ENCODE measurements around the gene VASN.
A peak's percentile ranks its signal among the peaks of the same experiment; 100 is the strongest.

The VASN gene

GRCh38 chr16:4404967-4405696 is 33.5 kb downstream of the VASN start:
- peak; percentile 8 for DNase-seq

DNA sequence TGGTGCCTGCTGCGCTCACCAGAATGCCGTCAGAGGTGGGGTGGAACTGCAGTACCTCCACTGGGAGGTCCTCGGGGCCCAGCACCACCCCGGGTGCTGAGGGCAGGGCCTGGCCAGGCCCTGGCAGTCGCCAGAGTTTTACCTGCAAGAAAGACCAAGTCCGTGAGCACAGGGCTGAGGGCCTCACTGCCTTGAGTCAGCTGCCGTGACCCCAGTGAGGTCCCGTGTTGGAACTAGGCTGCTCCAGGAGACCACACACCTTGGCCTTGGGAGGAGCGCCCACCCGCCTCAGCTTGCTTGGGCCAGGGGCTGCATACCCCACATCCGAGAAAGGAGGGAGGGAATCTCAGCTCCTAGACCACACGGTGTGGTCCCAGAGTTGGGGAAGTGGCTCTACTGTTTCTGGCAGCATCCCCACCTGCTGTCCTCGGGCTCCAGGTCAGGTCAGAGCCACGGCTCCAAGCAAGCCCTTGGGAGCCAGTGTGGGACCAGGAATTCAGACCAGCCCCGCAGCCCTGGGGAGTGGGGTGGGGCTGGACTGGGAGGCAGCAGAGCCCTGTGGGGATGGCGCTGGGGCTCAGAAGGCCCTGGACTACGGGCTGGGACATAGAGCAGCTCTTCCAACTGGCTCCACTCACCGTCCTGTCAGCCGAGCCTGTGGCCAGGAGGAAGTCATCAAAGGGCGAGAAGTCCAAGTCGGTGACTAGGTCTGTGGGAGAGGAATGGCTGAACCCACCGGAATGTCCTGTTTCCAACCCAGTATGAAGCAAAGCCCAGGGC is 36.1 kb downstream of the VASN start:
- DNase-seq, result peak; percentile 37

DNA sequence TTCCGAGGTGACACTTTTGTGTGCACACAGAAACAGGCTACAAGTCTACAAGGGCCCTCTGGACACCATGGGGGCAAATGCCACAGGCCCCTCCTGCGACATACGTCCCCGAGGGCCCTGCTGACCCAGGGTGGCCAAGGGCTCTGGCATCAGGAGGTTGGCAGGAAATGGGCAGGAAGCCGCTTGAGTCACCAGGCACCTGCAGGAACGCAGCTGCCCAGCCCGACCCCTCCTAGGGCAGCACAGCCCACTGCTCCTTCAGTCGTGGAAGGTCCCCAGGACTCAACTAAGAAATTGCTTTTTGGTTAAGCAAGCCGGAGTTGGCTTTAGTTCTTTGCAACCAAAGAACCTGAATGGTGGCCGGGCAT is 36.7 kb downstream of the VASN start:
- DNase-seq, result peak; percentile 40

GRCh38 chr16:4409081-4409932 is 37.7 kb downstream of the VASN start:
- DNase-seq, result peak; percentile 64

DNA sequence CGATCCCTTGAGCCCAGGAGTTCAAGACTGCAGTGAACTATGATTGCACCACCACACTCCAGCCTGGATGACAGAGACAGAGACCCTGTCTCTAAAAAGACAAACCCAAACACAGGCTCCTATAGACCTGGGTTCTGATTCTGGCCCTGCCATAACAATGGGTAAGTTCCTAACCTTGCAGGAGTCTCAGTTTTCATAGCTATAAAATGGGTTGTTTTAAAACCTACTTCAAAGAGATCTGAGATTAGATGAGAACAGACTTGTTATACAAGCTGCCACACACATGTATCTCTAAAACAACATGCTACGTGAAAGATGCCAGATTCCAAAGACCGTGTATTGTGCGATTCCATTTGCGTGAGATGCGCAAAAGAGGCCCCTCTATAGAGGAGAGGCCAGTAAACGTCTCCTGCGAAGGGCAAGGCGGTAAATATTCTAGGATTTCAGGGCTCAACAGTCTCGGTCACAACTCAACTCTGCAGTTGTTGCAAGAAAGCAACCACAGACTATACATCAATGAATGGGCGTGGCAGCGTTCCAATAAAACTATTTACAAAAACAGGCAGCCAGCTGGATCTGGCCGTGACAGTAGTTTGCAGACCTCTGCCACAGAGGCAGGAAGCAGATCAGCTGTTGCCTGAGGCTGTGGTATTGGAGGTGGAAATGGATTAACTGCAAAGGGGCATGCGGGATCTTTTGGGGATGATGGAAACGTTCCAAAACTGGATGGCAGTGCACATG is 38.9 kb downstream of the VASN start:
- no peak for DNase-seq

DNA sequence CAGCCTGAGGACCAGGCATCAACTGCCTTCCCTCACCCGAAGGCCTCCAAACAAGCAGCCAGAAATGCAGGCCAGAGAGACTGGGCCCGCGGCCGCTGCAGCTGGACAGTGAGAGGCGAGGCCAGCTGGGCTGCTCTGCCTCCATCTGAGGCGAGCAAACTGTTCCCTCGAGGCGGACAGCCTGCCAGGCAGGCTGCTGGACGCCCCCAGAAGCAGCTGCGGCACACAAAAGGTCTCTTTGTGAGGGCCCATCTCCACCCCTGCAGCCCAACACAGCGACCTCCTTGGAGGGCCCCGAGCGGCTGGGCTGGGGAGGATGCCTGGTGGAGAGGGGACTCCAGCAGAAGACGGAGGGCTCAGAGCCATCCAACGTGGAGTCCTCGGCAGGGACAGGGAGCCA is 40.0 kb downstream of the VASN start:
- no peak for DNase-seq

DNA sequence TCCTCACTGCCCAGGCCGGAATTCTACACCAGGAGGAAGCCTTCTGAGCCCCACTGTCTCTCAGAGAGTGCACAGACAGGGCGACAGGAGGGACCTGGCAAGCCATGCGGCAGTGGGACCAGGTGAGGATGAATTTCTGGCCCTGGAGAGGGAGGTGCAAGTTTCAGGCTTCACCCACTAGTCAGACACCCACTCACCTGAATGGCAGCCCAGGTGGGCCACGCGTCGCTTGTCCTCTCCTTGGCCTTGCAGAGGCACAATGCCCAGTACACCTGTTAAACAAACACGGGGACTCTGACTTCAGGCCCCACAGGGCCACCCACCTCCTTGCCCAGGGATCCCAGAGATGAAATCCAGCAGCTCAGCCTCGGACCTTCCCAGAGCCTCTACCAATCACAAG is 40.5 kb downstream of the VASN start:
- no peak for DNase-seq

GRCh38 chr16:4412854-4413253 is 41.2 kb downstream of the VASN start:
- DNase-seq, result no peak

GRCh38 chr16:4414187-4414917 is 42.7 kb downstream of the VASN start:
- DNase-seq, result no peak

- DNase-seq, result no peak
Measured at GRCh38 chr16:4415538-4416199, 44.0 kb downstream of the VASN start.

GRCh38 chr16:4416200-4417032 is 44.8 kb downstream of the VASN start, which contains the start of gene CORO7:
CORO7 (minus strand) TSS chr16:4416596; CDS start chr16:4416518, 78 bp downstream.
- DNase-seq, result peak; percentile 75

DNA sequence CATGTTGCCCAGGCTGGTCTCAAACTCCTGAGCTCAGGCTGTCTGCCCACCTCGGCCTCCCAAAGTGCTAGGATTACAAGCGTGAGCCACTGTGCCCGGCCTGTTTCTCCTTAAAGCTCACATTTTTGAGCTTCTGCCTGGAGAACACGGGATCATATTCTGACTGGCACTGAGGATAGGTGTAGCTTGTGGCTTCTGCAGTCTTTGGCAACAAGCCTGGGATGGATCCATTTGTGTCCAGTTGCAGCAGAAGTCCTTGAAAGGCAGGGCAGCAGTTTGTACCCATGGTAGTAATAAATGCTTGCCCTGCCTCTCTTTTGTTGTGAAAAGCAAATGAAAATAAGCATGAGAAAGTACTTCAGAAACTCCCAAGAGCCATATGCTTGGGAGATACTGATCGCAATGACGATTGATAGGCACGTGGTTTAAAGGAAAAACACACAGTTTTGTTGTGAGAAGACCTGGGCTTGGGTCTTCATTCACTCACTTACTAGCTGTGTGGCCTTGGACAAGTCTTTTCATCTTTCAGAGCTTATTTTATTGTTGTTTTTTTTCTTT is 47.8 kb downstream of the VASN start:
- DNase-seq, result no peak

DNA sequence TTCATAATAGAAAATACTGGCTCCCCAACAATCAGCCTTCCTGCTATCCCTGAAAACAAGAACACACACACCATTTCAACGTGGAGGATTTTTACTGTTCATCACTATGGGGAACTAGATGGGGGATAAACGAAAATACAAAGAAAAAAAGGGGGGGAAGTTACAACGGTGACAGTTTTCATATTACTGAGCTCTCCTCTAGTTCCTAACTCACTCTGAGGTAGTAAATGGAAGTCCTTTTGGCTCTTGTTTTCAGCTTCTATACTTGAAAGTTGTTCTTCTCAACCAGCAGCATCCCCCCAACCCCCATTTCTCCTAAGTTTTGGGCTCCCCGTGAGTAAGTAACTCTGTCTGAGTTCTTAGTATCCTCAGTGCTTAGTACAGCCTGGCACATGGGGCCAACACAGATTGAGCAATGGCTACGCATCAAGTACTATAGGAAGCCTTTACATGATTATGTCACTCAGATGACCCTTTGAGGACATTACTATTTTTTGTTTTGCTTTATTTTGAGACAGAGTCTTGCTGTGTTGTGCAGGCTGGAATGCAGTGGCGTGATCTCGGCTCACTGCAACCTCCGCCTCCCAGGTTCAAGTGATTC is 49.0 kb downstream of the VASN start:
- no peak for DNase-seq

DNA sequence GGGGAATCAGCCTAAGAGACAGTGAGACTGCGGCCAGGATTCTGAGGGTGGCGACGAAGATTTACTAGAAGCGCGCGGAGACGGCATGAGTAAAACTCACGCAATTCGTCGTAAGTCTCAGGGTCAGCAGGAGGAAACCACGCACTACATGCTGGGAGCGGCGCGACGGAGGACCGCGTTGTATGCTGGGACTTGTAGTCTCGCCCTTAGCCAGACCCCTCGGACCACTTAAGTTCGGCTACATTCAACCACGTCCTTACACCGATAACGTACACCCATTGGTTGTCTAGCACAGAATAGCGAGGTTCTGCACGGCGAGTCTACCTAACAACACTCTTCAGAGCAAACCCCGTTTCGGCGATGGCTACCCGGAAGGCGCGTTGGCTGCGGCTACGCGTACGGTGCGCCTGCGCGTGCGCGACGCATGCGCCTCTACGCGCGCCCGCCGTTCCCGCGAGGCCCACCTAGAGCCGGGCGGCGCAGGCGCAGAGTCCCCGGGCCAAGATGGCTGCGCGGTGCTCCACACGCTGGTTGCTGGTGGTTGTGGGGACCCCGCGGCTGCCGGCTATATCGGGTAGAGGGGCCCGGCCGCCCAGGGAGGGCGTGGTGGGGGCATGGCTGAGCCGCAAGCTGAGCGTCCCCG is 53.9 kb downstream of the VASN start, which contains the start of gene DNAJA3:
DNAJA3 (plus strand) TSS at position 491 of the 643 bp plus-strand sequence; CDS start at position 505, 14 bp downstream.
- peak; percentile 74 for DNase-seq

GRCh38 chr16:4426021-4426684 is 54.5 kb downstream of the VASN start:
- DNase-seq, result no peak

GRCh38 chr16:4426722-4427372 is 55.2 kb downstream of the VASN start:
- no peak for DNase-seq

DNA sequence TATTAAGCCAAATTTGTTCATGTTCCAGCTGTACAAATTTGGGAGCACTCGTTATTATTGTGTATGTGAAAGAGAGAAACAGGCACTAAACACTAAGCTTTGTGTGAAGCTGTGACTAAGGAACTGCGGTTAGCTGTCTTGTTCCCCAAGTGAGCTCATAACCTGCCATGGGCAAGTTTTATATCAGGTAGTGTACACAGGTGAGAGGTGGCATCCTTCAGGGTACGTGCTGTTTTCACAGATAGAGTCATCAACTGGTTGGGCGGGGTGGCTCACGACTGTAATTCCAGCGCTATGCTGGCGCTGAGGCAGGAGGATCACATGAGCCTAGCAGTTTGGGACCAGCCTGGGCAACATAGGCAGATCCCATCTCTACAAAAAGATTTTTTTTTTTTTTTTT is 56.9 kb downstream of the VASN start:
- no peak for DNase-seq

DNA sequence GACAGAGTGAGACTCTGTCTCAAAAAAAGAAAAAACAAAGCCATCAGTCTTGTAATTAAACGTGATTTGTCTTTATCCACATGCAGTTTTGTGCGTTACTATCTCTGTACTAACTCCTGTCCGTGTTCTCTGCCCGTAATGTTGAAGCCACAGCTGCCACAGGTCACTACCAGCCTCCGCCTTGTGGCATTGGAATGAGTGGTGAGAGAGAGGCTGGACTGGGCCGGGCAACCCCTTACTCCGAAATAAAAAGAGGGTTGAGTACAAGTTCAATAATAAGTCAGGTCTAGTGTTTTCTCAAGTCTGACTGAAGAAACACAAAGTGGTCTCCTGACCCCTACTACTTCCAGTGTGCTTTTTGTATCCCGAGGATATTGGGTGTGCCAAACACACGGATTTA is 59.4 kb downstream of the VASN start:
- DNase-seq, result no peak

All from 8988T (cell line).